ENCODE data around the gene SERTAD1. TPM values are rescaled to one million over a fixed set of nuclear protein-coding genes. Genes with fewer than 3 reads are reported as not detected.

The SERTAD1 gene
- polyA plus RNA-seq, 1 experiment = 21.9 TPM

GRCh38 chr19:40393894-40394815 is 31.6 kb downstream of the SERTAD1 start:
- Histone ChIP-seq H3K4me3 (ENCODE audit: low read depth, low read length) (no peak overlapping the region), H3K27me3 (ENCODE audit: control insufficient read depth, insufficient read depth, low read length) (peaks cover 1% of the 10 kb centered on the region; the same call in 1 of the 2 replicates), H3K36me3 (ENCODE audit: control insufficient read depth, insufficient read depth, low read length) (no peaks in the 10 kb centered on the region)
- no peak for DNase-seq (ENCODE audit: low read depth)
- TF ChIP-seq CTCF (IDR thresholded peaks at IDR 0.05; ENCODE audit: insufficient read depth, low read depth, low read length) = no peak
- CTCF ChIA-PET = no interaction called here
- POLR2A ChIA-PET = no interaction called here

- Histone ChIP-seq H3K27me3 (ENCODE audit: control insufficient read depth, insufficient read depth, low read length) (peaks cover 1% of the 10 kb centered on the region; the same call in 1 of the 2 replicates), H3K4me3 (ENCODE audit: low read depth, low read length) (no peak overlapping the region), H3K36me3 (ENCODE audit: control insufficient read depth, insufficient read depth, low read length) (no peaks in the 10 kb centered on the region)
- ChIA-PET POLR2A (no interaction called here), CTCF (no interaction called here)
- peak; percentile 37; the same call in 1 of the 2 replicates for TF ChIP-seq CTCF (IDR thresholded peaks at IDR 0.05; ENCODE audit: insufficient read depth, low read depth, low read length)
- DNase-seq (ENCODE audit: low read depth) = no peak
Measured at GRCh38 chr19:40392894-40393517, 32.8 kb downstream of the SERTAD1 start.

GRCh38 chr19:40392123-40392522 is 33.7 kb downstream of the SERTAD1 start:
- no peak for DNase-seq (ENCODE audit: low read depth)
- Histone ChIP-seq H3K36me3 (ENCODE audit: control insufficient read depth, insufficient read depth, low read length) (no peaks in the 10 kb centered on the region), H3K4me3 (ENCODE audit: low read depth, low read length) (no peak overlapping the region), H3K27me3 (ENCODE audit: control insufficient read depth, insufficient read depth, low read length) (peaks cover 1% of the 10 kb centered on the region; the same call in 1 of the 2 replicates)
- no peak for TF ChIP-seq CTCF (IDR thresholded peaks at IDR 0.05; ENCODE audit: insufficient read depth, low read depth, low read length)
- CTCF ChIA-PET = no interaction called here
- POLR2A ChIA-PET = no interaction called here

GRCh38 chr19:40390084-40390742 is 35.6 kb downstream of the SERTAD1 start, which contains the start of gene HIPK4:
HIPK4 (minus strand) TSS chr19:40390181; CDS start chr19:40389902, 279 bp downstream.
- DNase-seq (ENCODE audit: low read depth) = no peak
- no peak for TF ChIP-seq CTCF (IDR thresholded peaks at IDR 0.05; ENCODE audit: insufficient read depth, low read depth, low read length)
- ChIA-PET POLR2A (no interaction called here), CTCF (no interaction called here)
- Histone ChIP-seq H3K4me3 (ENCODE audit: low read depth, low read length) (no peak within 1 kb of the TSS), H3K27me3 (ENCODE audit: control insufficient read depth, insufficient read depth, low read length) (no peaks in the 10 kb centered on the region), H3K36me3 (ENCODE audit: control insufficient read depth, insufficient read depth, low read length) (no peaks in the 10 kb centered on the region)
